Thyroid gland (tissue), 4 donors: ENCODE results near the gene AGK. TPM values are rescaled to one million over a fixed set of nuclear protein-coding genes. Genes with fewer than 3 reads are reported as not detected.

Experiments used
- DNase-seq, 2 donors: peaks; one replicate each; pipeline ENCODE4 v3.0.0-alpha.2; 2019
- H3K27ac ChIP-seq, 3 donors: fragments of 200-600 bp; sonication (generic); 1 replicate in 2 of 3; 2 replicates in 1 of 3; pipeline ENCODE4 v1.5.1; 2016 to 2019; ENCODE audit warnings: mild to moderate bottlenecking in 1 of 3, moderate library complexity in 1 of 3
- H3K27me3 ChIP-seq: fragments of 200-600 bp; sonication (generic); one replicate; pipeline ENCODE4 v1.5.1; 2019
- H3K36me3 ChIP-seq, 2 donors: fragments of 200-600 bp; sonication (generic); one replicate each; pipeline ENCODE4 v1.5.1; 2016 to 2019
- H3K4me1 ChIP-seq, 2 donors: fragments of 200-600 bp; sonication (generic); one replicate each; pipeline ENCODE4 v1.5.1; 2017 to 2019
- H3K4me3 ChIP-seq, 3 donors: fragments of 200-600 bp; sonication (generic); replicated peaks in 1 of 3; 1 replicate in 2 of 3; 2 replicates in 1 of 3; pipeline ENCODE4 v1.5.1; 2016; ENCODE audit warnings: mild to moderate bottlenecking in 1 of 3
- H3K9me3 ChIP-seq: fragments of 200-600 bp; sonication (generic); one replicate; pipeline ENCODE4 v1.5.1; 2017
- POLR2A ChIP-seq, 2 donors: fragments of 450-650 bp; IDR thresholded peaks; one replicate each; pipeline ENCODE4 v1.6.1; 2017; ENCODE audit warnings: antibody characterized with exemption in 2 of 2, mild to moderate bottlenecking in 2 of 2, moderate library complexity in 1 of 2
- WGBS, 2 donors: methylation state at CpG; one replicate each; pipeline ENCODE4 v1.1.5; 2017; 5-methylcytosine and 5-hydroxymethylcytosine counted together
- intact Hi-C: fragments of 100-400 bp; cut with DNase I; formaldehyde crosslinking; loops from one replicate; pipeline ENCODE4 v1.15.1; 2023
- total RNA-seq, 4 donors: library from RNA; depleted of rRNA; stranded (reverse); fragments of >200 nt; gene quantifications; one replicate each; pipeline ENCODE4 v1.2.3, GENCODE V29; 2016
- TF ChIP-seq, protein P1 (sequence below), 6 experiments: fragments of 200-600 bp in 3 of 6; fragments of 450-650 bp in 3 of 6; sonication (generic) in 3 of 6; IDR thresholded peaks; one replicate each; pipeline ENCODE4 v1.5.1; 2016 to 2019; ENCODE audit warnings: antibody characterized with exemption in 6 of 6, mild to moderate bottlenecking in 2 of 6, inconsistent platforms in 1 of 6, moderate library complexity in 1 of 6

Gene AGK
- total RNA-seq, 4 donors from 2014 or later = 28.2 to 36.7 (median 32.2) TPM

DNA sequence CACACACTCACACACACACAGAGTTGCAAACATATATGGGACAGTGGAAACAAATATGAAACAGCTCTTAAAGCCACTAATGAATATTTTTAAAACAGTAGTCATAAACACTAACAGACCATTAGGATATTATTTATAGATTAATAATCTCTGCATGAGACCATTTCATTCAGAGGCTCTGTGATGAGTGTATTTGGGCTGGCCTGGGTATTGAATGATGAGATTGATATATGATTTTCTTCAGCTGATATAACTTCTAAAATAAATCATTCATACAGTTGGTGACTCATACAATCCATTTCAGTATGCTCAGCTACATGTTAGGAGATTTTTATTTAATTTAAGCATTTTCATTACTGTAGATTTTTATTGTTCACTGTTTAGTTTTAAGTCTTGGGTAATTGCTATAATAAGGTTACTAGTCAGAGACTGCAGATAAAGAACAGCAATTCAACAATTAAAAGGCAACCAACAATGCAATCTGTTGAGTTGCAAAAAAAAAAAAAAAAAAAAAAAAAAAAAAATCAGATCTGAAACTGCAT is 25.2 kb upstream of the AGK start:
- no peak for DNase-seq
- Histone ChIP-seq H3K27ac (no peak overlapping the region), H3K4me3 (no peak overlapping the region), H3K4me1 (no peaks in the 10 kb centered on the region), H3K36me3 (no peaks in the 10 kb centered on the region), H3K27me3 (no peaks in the 10 kb centered on the region), H3K9me3 (no peaks in the 10 kb centered on the region)
- TF ChIP-seq POLR2A (IDR thresholded peaks at IDR 0.05) = no peak
- TF ChIP-seq, protein P1, sequence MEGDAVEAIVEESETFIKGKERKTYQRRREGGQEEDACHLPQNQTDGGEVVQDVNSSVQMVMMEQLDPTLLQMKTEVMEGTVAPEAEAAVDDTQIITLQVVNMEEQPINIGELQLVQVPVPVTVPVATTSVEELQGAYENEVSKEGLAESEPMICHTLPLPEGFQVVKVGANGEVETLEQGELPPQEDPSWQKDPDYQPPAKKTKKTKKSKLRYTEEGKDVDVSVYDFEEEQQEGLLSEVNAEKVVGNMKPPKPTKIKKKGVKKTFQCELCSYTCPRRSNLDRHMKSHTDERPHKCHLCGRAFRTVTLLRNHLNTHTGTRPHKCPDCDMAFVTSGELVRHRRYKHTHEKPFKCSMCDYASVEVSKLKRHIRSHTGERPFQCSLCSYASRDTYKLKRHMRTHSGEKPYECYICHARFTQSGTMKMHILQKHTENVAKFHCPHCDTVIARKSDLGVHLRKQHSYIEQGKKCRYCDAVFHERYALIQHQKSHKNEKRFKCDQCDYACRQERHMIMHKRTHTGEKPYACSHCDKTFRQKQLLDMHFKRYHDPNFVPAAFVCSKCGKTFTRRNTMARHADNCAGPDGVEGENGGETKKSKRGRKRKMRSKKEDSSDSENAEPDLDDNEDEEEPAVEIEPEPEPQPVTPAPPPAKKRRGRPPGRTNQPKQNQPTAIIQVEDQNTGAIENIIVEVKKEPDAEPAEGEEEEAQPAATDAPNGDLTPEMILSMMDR (IDR thresholded peaks at IDR 0.05) = no peak
- intact Hi-C loops = no loop called here

- H3K9me3 ChIP-seq = no peaks in the 10 kb centered on the region
- no peak for TF ChIP-seq POLR2A (IDR thresholded peaks at IDR 0.05)
- TF ChIP-seq, protein P1 (IDR thresholded peaks at IDR 0.05) = no peak
- WGBS, 2 donors = 96% methylated on average over 4 of the region's 4 CpGs
- no peaks in the 10 kb centered on the region for H3K27me3 ChIP-seq
- intact Hi-C loops = no loop called here
- no peak for DNase-seq
- no peaks in the 10 kb centered on the region for H3K36me3 ChIP-seq
- no peaks in the 10 kb centered on the region for H3K4me1 ChIP-seq
- no peak overlapping the region for H3K27ac ChIP-seq
- H3K4me3 ChIP-seq = no peak overlapping the region
Measured at GRCh38 chr7:141527076-141527475, 24.1 kb upstream of the AGK start.

DNA sequence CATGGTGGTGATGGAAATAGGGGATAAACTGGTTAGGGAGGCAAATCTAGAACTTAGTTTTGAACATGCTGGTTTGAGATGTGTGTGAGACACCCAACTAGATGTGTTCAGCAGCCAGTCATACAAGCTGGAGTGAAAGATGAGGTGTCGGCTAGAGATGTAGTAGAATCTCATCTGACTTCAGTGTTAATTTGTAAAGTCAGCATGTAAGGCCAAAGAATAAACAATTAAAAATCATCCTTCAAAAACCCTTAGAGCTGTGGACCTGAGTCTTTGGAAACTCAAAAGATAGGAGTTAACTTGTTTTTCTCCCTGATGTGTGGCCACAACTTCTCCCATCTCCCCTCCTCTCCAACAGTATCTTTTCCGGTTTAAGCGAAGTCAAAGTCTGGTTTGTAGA is 22.8 kb upstream of the AGK start:
- no peak for DNase-seq
- intact Hi-C loops = no loop called here
- no peaks in the 10 kb centered on the region for H3K9me3 ChIP-seq
- no peak for TF ChIP-seq POLR2A (IDR thresholded peaks at IDR 0.05)
- TF ChIP-seq, protein P1 (IDR thresholded peaks at IDR 0.05) = no peak
- no peak overlapping the region for H3K27ac ChIP-seq
- no peaks in the 10 kb centered on the region for H3K4me1 ChIP-seq
- H3K4me3 ChIP-seq = no peak overlapping the region
- no peaks in the 10 kb centered on the region for H3K36me3 ChIP-seq
- WGBS, 2 donors = 93 to 99% methylated on average over 3 of the region's 3 CpGs
- no peaks in the 10 kb centered on the region for H3K27me3 ChIP-seq

DNA sequence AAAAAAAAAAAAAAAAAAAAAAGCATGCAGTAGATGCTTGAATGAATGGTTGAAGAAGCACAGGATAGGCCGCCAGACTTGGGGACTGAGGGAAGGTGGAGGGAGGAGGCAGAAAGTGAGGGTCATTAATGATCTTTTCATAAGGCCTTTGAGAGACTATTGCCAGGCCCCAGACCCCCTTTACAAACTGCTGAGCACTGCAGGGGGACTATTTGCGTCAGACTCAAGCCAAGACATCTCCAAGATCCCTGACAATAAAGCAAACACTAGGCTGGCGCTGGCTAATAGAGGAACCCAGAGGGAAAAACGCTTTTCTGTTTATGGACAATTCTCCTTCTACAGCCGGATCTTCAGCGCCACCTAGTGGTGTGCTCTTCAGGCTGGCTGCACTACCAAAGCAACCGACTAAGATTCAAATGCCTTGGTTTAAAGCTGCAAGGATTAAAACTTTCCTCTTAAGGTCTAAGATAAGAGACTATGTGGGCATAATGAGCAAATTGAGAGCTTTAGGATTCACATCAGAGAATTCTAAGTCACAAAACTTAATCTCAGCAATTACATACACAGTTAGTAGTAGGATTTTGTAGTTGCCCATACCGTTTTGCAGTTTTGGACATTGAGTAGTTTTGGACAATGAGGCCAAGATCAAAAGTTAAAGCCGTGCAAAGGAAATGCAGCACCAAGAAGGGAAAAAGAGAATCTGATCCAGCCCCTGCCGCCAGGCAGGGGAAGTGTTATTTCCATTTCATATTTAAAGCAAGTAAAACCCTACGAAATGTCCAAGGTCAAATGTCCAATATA is 17.9 kb upstream of the AGK start:
- Histone ChIP-seq H3K4me3 (no peak overlapping the region), H3K27ac (peak overlapping the region in 1 of 3 donors; percentile 58), H3K4me1 (peaks cover 0 to 7% of the 10 kb centered on the region in 2 donors), H3K9me3 (no peaks in the 10 kb centered on the region), H3K36me3 (no peaks in the 10 kb centered on the region), H3K27me3 (no peaks in the 10 kb centered on the region)
- peak; percentile 79 to 81 for DNase-seq
- intact Hi-C loops = no loop called here
- 24 to 25% methylated on average over 11 of the region's 11 CpGs for WGBS, 2 donors
- TF ChIP-seq, protein P1 (IDR thresholded peaks at IDR 0.05) = peak; percentile 87 to 95 (median 92)
- no peak for TF ChIP-seq POLR2A (IDR thresholded peaks at IDR 0.05)
